Common myeloid progenitor, CD34-positive (primary cell): ENCODE data around the gene INPP5K.

Experiments used
- CTCF ChIA-PET: fragments of 350-600 bp; sonication (Branson Sonifier 250); formaldehyde crosslinking; loops from one replicate; lab custom pipeline; 2021; ENCODE audit warnings: antibody characterized with exemption; lab: Charles Lee
- POLR2A ChIA-PET: fragments of 350-600 bp; sonication (Branson Sonifier 250); formaldehyde crosslinking; loops from one replicate; lab custom pipeline; 2021; ENCODE audit warnings: antibody characterized with exemption; lab: Charles Lee
- DNase-seq, 3 donors: peaks; one replicate each; pipeline versions ENCODE4 v3.0.0 to v3.0.0-alpha.2; 2013
- H3K27ac ChIP-seq, 2 experiments: 1 replicate in 1 of 2; 2 replicates in 1 of 2; pipeline ENCODE4 v1.7.0; 2013; ENCODE audit warnings: inconsistent platforms in 2 of 2, low read length in 2 of 2, mild to moderate bottlenecking in 2 of 2, low read depth in 1 of 2, moderate library complexity in 1 of 2; ENCODE audit not compliant: severe bottlenecking in 2 of 2, insufficient read depth in 1 of 2, poor library complexity in 1 of 2
- H3K27me3 ChIP-seq, 5 experiments: replicated peaks in 2 of 5; 1 replicate in 3 of 5; 2 replicates in 2 of 5; pipeline versions ENCODE4 v1.6.1 to v1.7.0; 2013; ENCODE audit warnings: low read length in 4 of 5, mild to moderate bottlenecking in 2 of 5, moderate library complexity in 2 of 5, inconsistent platforms in 1 of 5; ENCODE audit not compliant: insufficient read depth in 5 of 5, control insufficient read depth in 4 of 5
- H3K36me3 ChIP-seq, 4 experiments: 1 replicate in 2 of 4; 2 replicates in 2 of 4; pipeline versions ENCODE4 v1.6.1 to v1.7.0; 2013; ENCODE audit warnings: low read length in 3 of 4, control low read depth in 1 of 4, mild to moderate bottlenecking in 1 of 4; ENCODE audit not compliant: control insufficient read depth in 4 of 4, insufficient read depth in 4 of 4
- H3K4me1 ChIP-seq, 4 experiments: 1 replicate in 3 of 4; 2 replicates in 1 of 4; pipeline versions ENCODE4 v1.6.1 to v1.7.1; 2013; ENCODE audit warnings: low read length in 3 of 4, mild to moderate bottlenecking in 3 of 4, control low read depth in 1 of 4, inconsistent platforms in 1 of 4, moderate library complexity in 1 of 4; ENCODE audit not compliant: control insufficient read depth in 4 of 4, insufficient read depth in 4 of 4; ENCODE audit errors: control extremely low read depth in 1 of 4
- H3K4me3 ChIP-seq, 7 experiments: 1 replicate in 4 of 7; 2 replicates in 3 of 7; pipeline versions ENCODE4 v1.5.1 to v1.7.0; 2013; ENCODE audit warnings: mild to moderate bottlenecking in 7 of 7, low read length in 6 of 7, moderate library complexity in 6 of 7, inconsistent platforms in 2 of 7, low read depth in 2 of 7, control low read depth in 1 of 7; ENCODE audit not compliant: insufficient read depth in 4 of 7, control insufficient read depth in 1 of 7; ENCODE audit errors: extremely low read depth in 1 of 7
- H3K9me3 ChIP-seq, 5 experiments: 1 replicate in 4 of 5; 2 replicates in 1 of 5; pipeline versions ENCODE4 v1.6.1 to v1.7.1; 2013; ENCODE audit warnings: low read length in 4 of 5, mild to moderate bottlenecking in 2 of 5, inconsistent platforms in 1 of 5, low read depth in 1 of 5, moderate library complexity in 1 of 5; ENCODE audit not compliant: control insufficient read depth in 4 of 5, insufficient read depth in 2 of 5; ENCODE audit errors: control extremely low read depth in 1 of 5
- WGBS: methylation state at CpG from one replicate; pipeline ENCODE4 v1.1.5; 2013; ENCODE audit not compliant: insufficient coverage; 5-methylcytosine and 5-hydroxymethylcytosine counted together

Gene INPP5K

DNA sequence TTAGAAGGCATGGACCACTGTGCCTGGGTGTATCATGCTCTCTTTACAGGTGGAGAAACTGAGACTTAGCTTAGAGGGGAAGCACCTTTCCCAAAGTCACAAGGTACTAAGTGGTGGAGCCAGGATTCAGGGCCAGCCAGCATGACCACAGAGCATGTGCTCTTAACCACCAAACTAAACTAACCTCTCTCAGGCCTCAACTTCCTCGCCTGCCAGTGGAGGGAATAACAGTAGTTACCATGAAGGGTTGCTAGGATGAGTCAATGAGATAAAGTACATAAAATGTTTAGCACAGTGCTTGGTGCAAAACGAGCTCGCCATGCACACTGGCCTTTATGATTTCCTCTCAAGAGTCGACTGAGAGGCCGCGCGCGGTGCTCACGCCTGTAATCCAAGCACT, 17.5 kb downstream of the INPP5K start:
- Histone ChIP-seq H3K4me3 (no peak overlapping the region), H3K27ac (no peak overlapping the region), H3K27me3 (peaks cover 0 to 3% (median 2%) of the 10 kb centered on the region in 5 experiments), H3K9me3 (no peaks in the 10 kb centered on the region), H3K4me1 (peaks cover 0 to 25% (median 5%) of the 10 kb centered on the region in 4 experiments), H3K36me3 (peaks cover 0 to 25% (median 11%) of the 10 kb centered on the region in 4 experiments)
- ChIA-PET CTCF (interaction anchor here (1.4 to 1.5 kb wide), 2 partner anchors 11 to 15 kb away, joined by 3 to 4 read pairs; no protein-coding TSS in a partner anchor), POLR2A (interaction anchor here (1.0 kb wide), 1 partner anchor 13 kb away, joined by 3 read pairs; no protein-coding TSS in a partner anchor)
- 81% methylated on average over 8 of the region's 9 CpGs for WGBS
- peak in 2 of 3 donors; percentile 70 to 83 for DNase-seq

DNA sequence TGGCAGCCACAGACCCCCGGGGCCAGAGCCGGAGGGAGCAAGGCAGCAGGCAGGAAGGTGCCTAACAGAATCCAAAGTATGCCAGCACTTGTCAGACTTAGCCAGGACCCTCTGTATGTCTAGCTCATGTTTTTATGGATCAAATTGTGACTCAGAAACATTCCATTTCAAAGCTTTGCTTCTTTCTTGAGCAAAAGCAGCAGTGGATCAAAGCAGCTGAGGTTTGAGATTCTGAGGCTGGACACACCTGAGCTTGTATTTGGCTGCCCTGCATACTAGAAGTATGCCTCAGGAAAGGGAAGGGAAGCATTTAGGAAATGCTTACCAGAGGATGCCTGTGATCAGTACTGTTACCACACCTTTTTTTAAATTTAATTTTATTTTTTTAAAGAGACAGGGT, 18.2 kb downstream of the INPP5K start:
- Histone ChIP-seq H3K36me3 (peaks cover 0 to 25% (median 11%) of the 10 kb centered on the region in 4 experiments), H3K4me3 (no peak overlapping the region), H3K27me3 (peaks cover 0 to 6% (median 2%) of the 10 kb centered on the region in 5 experiments), H3K27ac (no peak overlapping the region), H3K9me3 (no peaks in the 10 kb centered on the region), H3K4me1 (peaks cover 2 to 25% (median 8%) of the 10 kb centered on the region in 4 experiments)
- no peak for DNase-seq
- 92% methylated on average over 2 of the region's 2 CpGs for WGBS
- CTCF ChIA-PET: interaction anchor here (1.2 to 1.4 kb wide), 2 partner anchors 11 to 18 kb away, joined by 4 read pairs; partner anchors contain the start of gene INPP5K
- POLR2A ChIA-PET: no interaction called here

DNA sequence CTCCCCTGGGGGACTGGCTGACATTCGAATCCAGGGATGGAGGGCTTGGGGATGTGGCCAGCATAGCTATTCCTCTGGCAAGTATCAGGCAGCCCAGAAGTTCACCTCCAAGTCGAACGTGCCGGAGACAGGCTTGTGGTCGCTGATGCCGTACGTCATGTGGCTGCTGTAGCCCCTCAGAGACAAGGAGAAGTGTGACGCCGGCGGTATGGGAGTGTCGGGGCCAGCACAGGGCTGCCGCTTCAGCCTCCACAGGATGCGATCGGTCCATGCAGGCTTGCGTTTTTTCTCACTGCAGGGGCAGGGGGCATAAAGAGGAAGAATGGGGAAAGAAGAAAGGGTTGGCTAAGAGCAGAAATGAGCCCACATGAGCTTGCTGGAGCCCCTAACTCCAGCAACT, 18.6 kb downstream of the INPP5K start:
- WGBS: 79% methylated on average over 8 of the region's 15 CpGs
- ChIA-PET CTCF (interaction anchor here (1.2 to 1.4 kb wide), 2 partner anchors 12 to 18 kb away, joined by 4 read pairs; partner anchors contain the start of gene INPP5K), POLR2A (no interaction called here)
- Histone ChIP-seq H3K36me3 (peaks cover 0 to 25% (median 11%) of the 10 kb centered on the region in 4 experiments), H3K4me3 (no peak overlapping the region), H3K27ac (no peak overlapping the region), H3K4me1 (peaks cover 6 to 25% (median 10%) of the 10 kb centered on the region in 4 experiments), H3K27me3 (peaks cover 0 to 10% (median 4%) of the 10 kb centered on the region in 5 experiments), H3K9me3 (no peaks in the 10 kb centered on the region)
- DNase-seq: peak in 2 of 3 donors; percentile 33 to 57

DNA sequence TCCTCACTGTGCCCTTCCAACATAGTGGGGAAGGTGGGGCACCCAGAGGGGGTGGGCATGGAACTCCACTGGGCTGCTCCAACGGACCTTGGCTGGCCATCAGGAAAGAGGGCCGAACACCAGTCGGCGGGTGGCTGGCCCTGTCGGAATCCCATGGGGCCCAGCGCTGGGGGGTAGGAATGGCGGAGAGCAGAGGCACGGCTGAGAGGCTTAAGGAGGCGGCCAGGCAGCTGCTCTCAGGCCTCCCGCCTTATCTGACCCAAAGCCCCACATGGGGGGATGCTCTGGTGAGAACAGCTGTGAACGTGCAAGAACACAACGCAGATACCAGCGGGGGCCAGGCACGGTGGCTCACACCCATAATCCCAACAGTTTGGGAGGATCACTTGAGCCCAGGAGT, 19.5 kb downstream of the INPP5K start:
- H3K9me3 ChIP-seq: no peaks in the 10 kb centered on the region
- H3K36me3 ChIP-seq: peaks cover 0 to 25% (median 11%) of the 10 kb centered on the region in 4 experiments
- ChIA-PET CTCF (interaction anchor here (1.3 kb wide), 1 partner anchor 132 kb away, joined by 3 read pairs; no protein-coding TSS in a partner anchor), POLR2A (no interaction called here)
- peaks cover 6 to 27% (median 18%) of the 10 kb centered on the region in 4 experiments for H3K4me1 ChIP-seq
- WGBS: 98% methylated on average over 12 of the region's 14 CpGs
- H3K27me3 ChIP-seq: peaks cover 0 to 20% (median 11%) of the 10 kb centered on the region in 5 experiments
- H3K27ac ChIP-seq: no peak overlapping the region
- DNase-seq: no peak
- no peak overlapping the region for H3K4me3 ChIP-seq

DNA sequence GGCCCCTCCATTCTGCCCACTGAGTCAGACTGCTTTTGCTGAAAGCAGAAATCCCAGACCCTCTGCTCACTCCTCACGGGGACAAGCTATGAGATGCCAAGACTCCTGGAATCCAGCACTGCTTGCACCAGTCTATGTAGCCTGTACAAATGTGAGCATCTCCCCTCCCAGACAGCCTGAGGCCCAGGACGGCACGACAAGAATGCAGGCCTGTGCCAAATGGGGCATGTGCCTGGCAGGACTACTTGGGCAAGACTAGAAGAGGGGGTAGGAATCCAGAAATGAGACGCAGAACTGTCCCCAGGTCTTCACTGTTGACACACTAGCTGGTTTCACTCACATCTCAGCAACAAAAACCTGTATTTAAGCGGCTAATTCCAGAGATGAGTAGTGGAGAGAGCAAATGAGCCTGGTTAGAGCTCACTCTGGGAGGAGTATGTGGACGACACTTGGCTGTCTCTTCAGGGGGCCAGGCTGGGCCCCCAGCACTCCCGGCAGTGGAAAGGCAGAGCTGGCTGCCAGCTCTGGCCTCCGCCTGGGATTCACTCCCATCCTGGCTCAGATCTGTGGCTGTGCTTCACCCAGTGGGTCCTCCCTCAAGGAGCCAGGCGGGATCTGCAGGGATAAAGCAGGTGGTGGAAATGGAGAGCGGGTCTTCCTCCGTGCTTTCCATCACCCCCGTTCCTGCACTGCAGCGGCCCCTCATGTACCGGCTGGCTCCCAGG, 21.0 kb downstream of the INPP5K start:
- Histone ChIP-seq H3K9me3 (no peaks in the 10 kb centered on the region), H3K4me1 (peaks cover 7 to 38% (median 28%) of the 10 kb centered on the region in 4 experiments), H3K36me3 (peaks cover 0 to 25% (median 11%) of the 10 kb centered on the region in 4 experiments), H3K27me3 (peaks cover 0 to 23% (median 11%) of the 10 kb centered on the region in 5 experiments), H3K27ac (no peak overlapping the region), H3K4me3 (no peak overlapping the region)
- no peak for DNase-seq
- 95% methylated on average over 12 of the region's 14 CpGs for WGBS
- ChIA-PET CTCF (interaction anchor here (1.0 to 1.3 kb wide), 3 partner anchors 11 to 130 kb away, joined by 3 to 4 read pairs (median 3); no protein-coding TSS in a partner anchor), POLR2A (interaction anchor here (1.0 kb wide), 1 partner anchor 14 kb away, joined by 3 read pairs; no protein-coding TSS in a partner anchor)

DNA sequence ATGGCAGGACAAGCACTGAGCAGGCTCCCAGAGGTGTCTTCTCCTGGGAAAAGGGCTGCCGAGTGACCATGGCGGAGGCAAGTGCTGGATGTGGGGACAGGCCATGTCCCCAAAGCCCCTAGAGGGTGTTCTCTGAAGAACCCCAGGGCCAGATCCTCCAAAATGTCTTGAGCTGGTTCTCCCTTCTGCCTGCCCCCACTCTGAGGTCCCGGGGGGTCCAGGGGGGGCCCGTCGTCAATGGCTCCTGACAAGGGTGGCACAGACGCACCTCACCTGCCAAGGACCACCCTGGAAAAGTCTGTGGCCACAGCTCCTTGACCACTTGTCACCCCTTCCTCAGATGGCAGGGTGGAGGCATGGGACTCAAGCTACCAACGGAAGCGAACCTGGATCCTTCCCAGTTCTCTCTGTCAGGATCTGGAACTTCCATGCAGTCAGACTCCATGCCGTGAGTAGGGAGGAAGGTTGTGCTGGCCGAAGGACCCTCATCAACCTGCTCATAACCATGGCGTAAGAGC, 21.6 kb downstream of the INPP5K start:
- Histone ChIP-seq H3K4me3 (no peak overlapping the region), H3K36me3 (peaks cover 0 to 25% (median 11%) of the 10 kb centered on the region in 4 experiments), H3K9me3 (no peaks in the 10 kb centered on the region), H3K27ac (no peak overlapping the region), H3K27me3 (peaks cover 0 to 23% (median 11%) of the 10 kb centered on the region in 5 experiments), H3K4me1 (peaks cover 8 to 39% (median 30%) of the 10 kb centered on the region in 4 experiments)
- DNase-seq: no peak
- CTCF ChIA-PET: interaction anchor here (1.0 to 1.2 kb wide), 2 partner anchors 10 to 18 kb away, joined by 3 to 4 read pairs; no protein-coding TSS in a partner anchor
- POLR2A ChIA-PET: interaction anchor here (1.0 kb wide), 1 partner anchor 13 kb away, joined by 3 read pairs; no protein-coding TSS in a partner anchor
- 100% methylated on average over 7 of the region's 11 CpGs for WGBS
